HG03064 (cell line): ENCODE results near the gene HLA-DQB1.
"Not testable (repeated sequence)": the region's sequence is repeated elsewhere in the genome, so short reads cannot be mapped to it uniquely, and the experiment has no call there.

ENCODE experiments used
- ATAC-seq: cut with Tn5 transposase; IDR thresholded peaks from one replicate; pipeline ENCODE4 v1.9.1; 2021; ENCODE audit warnings: low read depth; ENCODE audit not compliant: unreplicated experiment

HLA-DQB1 gene

DNA sequence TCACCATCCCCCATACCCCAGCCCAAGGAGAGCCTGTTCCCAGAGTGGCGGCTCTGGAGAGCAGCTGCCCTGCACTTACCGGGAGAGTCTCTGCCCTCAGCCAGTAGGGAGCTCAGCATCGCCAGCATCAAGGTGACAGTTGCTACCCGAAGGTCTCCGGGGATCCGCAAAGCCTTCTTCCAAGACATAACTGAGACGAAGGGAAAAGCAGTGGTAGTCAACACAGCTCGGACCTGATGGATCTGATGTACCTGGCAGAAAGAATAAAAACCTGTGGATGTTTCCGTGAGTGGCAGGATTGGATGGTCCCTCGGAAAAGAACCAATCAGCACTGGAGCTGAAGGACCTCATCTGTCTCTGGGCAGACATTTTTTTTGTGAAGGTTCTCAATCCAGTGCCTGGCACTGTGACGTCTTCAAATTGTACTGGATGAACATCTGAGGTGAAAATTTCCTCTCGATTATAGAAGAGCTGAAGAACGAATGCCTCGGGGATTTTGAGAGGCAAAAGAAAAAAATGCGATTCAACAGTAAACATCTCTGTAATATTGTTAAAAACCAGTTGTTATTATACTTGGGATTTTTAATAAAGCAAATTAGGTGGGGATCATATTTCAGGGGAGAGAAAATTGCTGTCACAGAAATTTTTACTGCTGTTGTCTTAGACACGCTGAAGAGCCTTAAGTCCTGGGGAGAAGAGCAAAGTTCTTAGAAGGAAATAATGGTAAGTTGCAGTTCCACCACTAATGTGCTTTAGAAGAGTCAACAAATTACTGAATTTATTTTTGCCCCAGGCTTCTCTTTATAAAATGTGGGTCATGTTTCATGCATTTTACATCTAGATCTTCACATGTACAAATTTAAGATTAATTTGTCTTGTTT, at the start of gene HLA-DQB1:
Gene HLA-DQB1, minus strand, starts transcription at position 238 of the 881 bp plus-strand sequence. Its CDS starts 50 bp downstream, at position 188.
- no peak for ATAC-seq

DNA sequence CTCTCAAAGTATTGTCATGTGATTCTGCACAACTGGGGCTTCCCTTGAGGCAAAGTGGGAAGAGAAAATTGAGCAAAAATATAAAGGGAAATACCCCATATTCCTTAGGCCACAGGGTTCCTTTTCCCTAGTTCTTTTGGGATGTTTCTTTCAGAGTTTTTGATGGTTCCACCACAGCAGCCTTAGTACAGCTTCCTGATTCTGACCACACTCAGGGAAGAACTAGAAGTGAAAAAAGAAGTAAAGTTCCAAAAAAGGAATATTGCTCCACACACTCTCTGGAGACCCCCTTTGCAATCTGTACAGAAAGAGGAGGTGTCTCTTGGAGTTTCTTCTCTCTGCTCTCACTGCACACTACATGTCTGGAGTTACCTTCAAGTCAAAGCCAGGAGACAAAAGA, 46.8 kb upstream of the HLA-DQB1 start:
- no peak for ATAC-seq

- no peak for ATAC-seq
Measured at GRCh38 chr6:32709625-32710024, 43.2 kb upstream of the HLA-DQB1 start.

GRCh38 chr6:32705164-32705563, 38.7 kb upstream of the HLA-DQB1 start:
- not testable (repeated sequence) for ATAC-seq

GRCh38 chr6:32703347-32703746, 36.9 kb upstream of the HLA-DQB1 start:
- no peak for ATAC-seq

DNA sequence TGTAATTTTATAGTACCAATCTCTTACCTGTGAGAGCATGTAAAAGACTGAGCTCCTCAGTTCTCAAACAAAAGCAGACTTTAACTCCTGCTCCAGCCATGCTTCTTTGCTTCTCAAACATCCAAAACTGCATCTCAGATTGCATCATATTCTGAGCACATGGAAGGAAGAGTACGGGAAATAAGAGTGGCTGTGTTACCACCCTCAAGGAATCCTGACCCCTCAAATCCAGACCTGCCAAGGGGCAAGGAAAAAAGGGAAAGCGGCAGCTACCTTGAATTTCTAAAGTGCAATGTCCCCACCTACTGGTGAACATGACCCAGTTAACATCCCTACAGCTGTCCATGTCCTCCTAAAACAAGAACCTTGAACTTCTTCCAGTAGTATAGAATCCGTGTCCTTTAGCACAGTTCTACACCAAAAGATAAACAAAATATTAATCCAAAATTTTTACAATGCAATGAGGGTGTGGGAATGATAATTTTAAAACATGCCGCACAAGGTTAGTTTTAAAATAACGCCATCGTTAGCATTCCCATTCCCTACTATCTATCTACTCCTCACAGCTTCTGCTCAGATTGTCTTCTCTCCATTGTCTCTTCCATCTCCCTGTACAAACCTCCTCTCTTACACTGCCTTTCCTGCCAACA, 34.1 kb upstream of the HLA-DQB1 start:
- ATAC-seq, result no peak

GRCh38 chr6:32697031-32697430, 30.6 kb upstream of the HLA-DQB1 start:
- no peak for ATAC-seq

- ATAC-seq, result no peak
Measured at GRCh38 chr6:32692019-32692418, 25.6 kb upstream of the HLA-DQB1 start.

- ATAC-seq, result no peak
Measured at GRCh38 chr6:32689531-32690501, 23.4 kb upstream of the HLA-DQB1 start.

DNA sequence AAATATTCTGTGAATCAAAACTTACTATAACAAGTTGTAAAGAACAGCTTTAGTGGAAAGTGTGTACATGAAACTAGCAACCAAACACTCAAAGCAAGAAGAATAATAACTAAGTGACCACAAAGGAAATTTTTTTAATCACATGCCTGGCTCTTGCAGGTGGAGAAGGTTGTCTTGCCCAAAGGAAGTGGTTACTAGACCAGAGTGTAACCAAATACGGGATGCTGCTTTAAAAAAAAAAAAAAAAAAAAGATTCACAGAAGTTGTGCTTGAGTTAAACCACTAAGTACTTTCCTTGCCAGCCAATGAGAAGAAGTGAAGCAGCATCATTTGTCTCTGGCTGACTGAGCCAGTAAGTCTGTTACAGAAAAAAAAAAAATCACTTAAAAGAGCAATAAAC, 19.1 kb upstream of the HLA-DQB1 start:
- peak; percentile 54 for ATAC-seq

GRCh38 chr6:32684246-32684645, 17.8 kb upstream of the HLA-DQB1 start:
- no peak for ATAC-seq

DNA sequence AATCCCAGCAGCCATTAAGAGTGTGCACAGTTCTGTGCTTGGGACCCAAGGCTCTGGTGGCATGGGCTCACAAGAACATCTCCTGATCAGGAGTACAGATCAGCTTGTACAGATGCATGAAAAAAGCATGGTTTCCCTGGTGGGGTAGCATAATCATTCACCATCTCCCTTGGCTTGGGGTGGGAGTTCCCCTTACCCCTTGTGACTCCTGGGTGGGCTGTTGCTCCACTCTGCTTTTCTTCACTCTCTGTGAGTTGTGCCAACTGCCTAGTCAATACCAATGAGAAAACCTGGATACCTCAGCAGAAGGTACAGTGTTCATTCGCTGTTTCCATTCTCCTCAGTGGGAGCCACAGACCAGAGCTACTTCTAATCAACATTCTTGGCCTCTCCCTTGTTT, 13.6 kb upstream of the HLA-DQB1 start:
- no peak for ATAC-seq

GRCh38 chr6:32679492-32679891, 13.0 kb upstream of the HLA-DQB1 start:
- ATAC-seq, result no peak

GRCh38 chr6:32674123-32674522, 7.7 kb upstream of the HLA-DQB1 start:
- ATAC-seq, result not testable (repeated sequence)

GRCh38 chr6:32671908-32672307, 5.5 kb upstream of the HLA-DQB1 start:
- ATAC-seq, result not testable (repeated sequence)

DNA sequence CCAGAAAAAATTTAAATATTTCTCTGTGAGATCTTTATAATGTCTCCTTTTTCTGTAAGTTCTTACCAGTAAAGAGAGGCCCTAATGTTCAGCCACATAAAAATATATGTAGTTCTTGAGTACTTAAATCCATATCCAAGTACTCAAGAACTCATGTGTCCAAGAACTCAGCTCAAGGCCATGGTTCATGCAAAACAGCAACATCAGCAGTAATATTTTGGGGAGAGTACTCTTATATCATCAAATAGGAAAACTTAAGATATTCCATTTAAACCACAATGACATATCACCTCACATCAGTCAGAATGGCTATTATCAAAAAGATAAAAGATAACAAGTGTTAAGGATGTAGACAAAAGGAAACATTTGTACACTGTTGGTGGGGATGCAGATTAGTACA, 3.4 kb upstream of the HLA-DQB1 start:
- ATAC-seq, result no peak

GRCh38 chr6:32669240-32669639, 2.8 kb upstream of the HLA-DQB1 start:
- ATAC-seq, result no peak

DNA sequence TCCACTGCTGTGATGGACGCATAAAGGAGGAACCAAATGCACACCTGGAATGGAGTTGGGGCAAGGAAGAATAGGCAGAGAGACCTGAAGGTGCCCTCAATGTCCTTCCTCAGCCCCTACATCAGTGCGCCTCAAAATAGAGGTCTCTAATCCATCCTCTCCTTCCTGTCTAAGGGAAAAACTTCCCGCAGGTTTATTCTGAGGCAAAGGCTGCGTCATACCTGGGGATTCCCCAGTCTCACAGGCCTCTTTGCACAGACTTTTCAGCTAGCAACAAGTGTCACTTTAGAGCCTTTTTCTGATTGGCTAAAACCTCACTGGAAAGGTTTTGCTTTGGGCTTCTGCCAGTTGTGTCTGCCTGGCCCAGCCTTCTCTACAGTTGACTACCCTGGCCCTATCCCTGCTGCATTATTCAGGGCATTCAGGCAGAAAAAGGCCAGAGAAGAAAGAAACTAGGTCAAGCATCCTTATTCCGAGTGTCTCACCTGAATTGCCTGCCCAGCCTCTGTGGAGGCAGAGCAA, 1.8 kb upstream of the HLA-DQB1 start:
- ATAC-seq, result peak; percentile 73

GRCh38 chr6:32665661-32666060, 796 bp downstream of the HLA-DQB1 start:
- ATAC-seq, result no peak

GRCh38 chr6:32664827-32665362, 1.6 kb downstream of the HLA-DQB1 start:
- ATAC-seq, result no peak
